WTC11 (cell line): ENCODE data around the gene FUT8. TPM values are rescaled to one million over a fixed set of nuclear protein-coding genes. Genes with fewer than 3 reads are reported as not detected.

ENCODE experiments used
- ATAC-seq: fragments of 200-7000 bp; cut with Tn5 transposase; 2 replicates; pipeline ENCODE4 v1.10.0; 2021; ENCODE audit warnings: mild to moderate bottlenecking, moderate library complexity
- CTCF ChIA-PET: fragments of 300-600 bp; sonication (Branson Sonifier 250); formaldehyde crosslinking; loops from one replicate; lab custom pipeline; 2021; ENCODE audit warnings: antibody characterized with exemption; lab: Charles Lee
- POLR2A ChIA-PET: fragments of 350-600 bp; sonication (Branson Sonifier 250); formaldehyde crosslinking; loops from one replicate; lab custom pipeline; 2021; ENCODE audit warnings: antibody characterized with exemption; lab: Charles Lee
- DNase-seq: peaks from one replicate; pipeline ENCODE4 v3.0.0; 2021; ENCODE audit warnings: low spot score
- H3K27ac Mint-ChIP-seq: 2 replicates; pipeline ENCODE4 v1.8.0; 2021; ENCODE audit warnings: mixed read lengths
- H3K27me3 Mint-ChIP-seq: 2 replicates; pipeline ENCODE4 v1.8.0; 2021; ENCODE audit warnings: low read depth, mild to moderate bottlenecking, moderate library complexity, mixed read lengths
- H3K36me3 Mint-ChIP-seq: 2 replicates; pipeline ENCODE4 v1.8.0; 2021; ENCODE audit warnings: mixed read lengths
- H3K4me1 Mint-ChIP-seq: 2 replicates; pipeline ENCODE4 v1.8.0; 2022; ENCODE audit warnings: mixed read lengths
- H3K4me3 Mint-ChIP-seq: 2 replicates; pipeline ENCODE4 v1.8.0; 2021; ENCODE audit warnings: mild to moderate bottlenecking, moderate library complexity, mixed read lengths
- H3K9me3 Mint-ChIP-seq: 2 replicates; pipeline ENCODE4 v1.8.0; 2021; ENCODE audit warnings: mixed read lengths
- ATF2 ChIP-seq: sonication (generic); formaldehyde crosslinking; IDR thresholded peaks from 2 replicates; pipeline ENCODE4 v1.8.1; 2022; ENCODE audit warnings: low read depth, missing genetic modification reagents, borderline replicate concordance
- ATF6 ChIP-seq: sonication (generic); formaldehyde crosslinking; IDR thresholded peaks from 2 replicates; pipeline ENCODE4 v1.8.1; 2023; ENCODE audit warnings: mild to moderate bottlenecking, missing genetic modification reagents
- E2F1 ChIP-seq: sonication (generic); formaldehyde crosslinking; IDR thresholded peaks from 2 replicates; pipeline ENCODE4 v1.8.0; 2022; ENCODE audit warnings: mild to moderate bottlenecking, missing genetic modification reagents
- ESRRA ChIP-seq: sonication (generic); formaldehyde crosslinking; IDR thresholded peaks from 2 replicates; pipeline ENCODE4 v1.8.1; 2022; ENCODE audit warnings: mild to moderate bottlenecking, missing genetic modification reagents, borderline replicate concordance
- FOXJ3 ChIP-seq: sonication (generic); formaldehyde crosslinking; IDR thresholded peaks from 2 replicates; pipeline ENCODE4 v1.9.0; 2021; ENCODE audit warnings: missing genetic modification reagents, mild to moderate bottlenecking, borderline replicate concordance
- FOXP4 ChIP-seq: sonication (generic); formaldehyde crosslinking; IDR thresholded peaks from 2 replicates; pipeline ENCODE4 v1.8.0; 2022; ENCODE audit warnings: mild to moderate bottlenecking, missing genetic modification reagents
- GABPB1 ChIP-seq: sonication (generic); formaldehyde crosslinking; IDR thresholded peaks from 2 replicates; pipeline ENCODE4 v1.8.1; 2023; ENCODE audit warnings: mild to moderate bottlenecking, missing genetic modification reagents
- GTF2I ChIP-seq: fragments of 250-450 bp; sonication (Bioruptor Pico); conservative IDR thresholded peaks from 2 replicates; pipeline ENCODE4 v1.4.0; 2021; ENCODE audit warnings: mild to moderate bottlenecking
- HMGXB4 ChIP-seq: sonication (generic); formaldehyde crosslinking; IDR thresholded peaks from 2 replicates; pipeline ENCODE4 v1.8.1; 2023; ENCODE audit warnings: mild to moderate bottlenecking, moderate library complexity, missing genetic modification reagents
- IRF2 ChIP-seq: sonication (generic); formaldehyde crosslinking; IDR thresholded peaks from 2 replicates; pipeline ENCODE4 v1.8.0; 2022; ENCODE audit warnings: low read depth, missing genetic modification reagents, borderline replicate concordance
- JAZF1 ChIP-seq: fragments of 250-450 bp; sonication (Bioruptor Pico); IDR thresholded peaks from 2 replicates; pipeline ENCODE4 v1.9.0; 2021; ENCODE audit warnings: moderate library complexity, mild to moderate bottlenecking, inconsistent platforms
- JUN ChIP-seq: sonication (generic); formaldehyde crosslinking; IDR thresholded peaks from 2 replicates; pipeline ENCODE4 v1.8.0; 2023; ENCODE audit warnings: mild to moderate bottlenecking, missing genetic modification reagents
- MLX ChIP-seq: sonication (generic); formaldehyde crosslinking; IDR thresholded peaks from 2 replicates; pipeline ENCODE4 v1.8.1; 2023; ENCODE audit warnings: mild to moderate bottlenecking, missing genetic modification reagents, moderate library complexity
- MYBL2 ChIP-seq: sonication (generic); formaldehyde crosslinking; IDR thresholded peaks from 2 replicates; pipeline ENCODE4 v1.8.1; 2023; ENCODE audit warnings: mild to moderate bottlenecking, moderate library complexity, missing genetic modification reagents
- OVOL2 ChIP-seq: fragments of 250-450 bp; sonication (Bioruptor Pico); IDR thresholded peaks from 2 replicates; pipeline ENCODE4 v1.9.0; 2021; ENCODE audit warnings: mild to moderate bottlenecking, borderline replicate concordance
- TCF7 ChIP-seq: sonication (generic); formaldehyde crosslinking; IDR thresholded peaks from 2 replicates; pipeline ENCODE4 v1.8.0; 2022; ENCODE audit warnings: mild to moderate bottlenecking, low read depth, missing genetic modification reagents, moderate library complexity
- TEAD1 ChIP-seq: sonication (generic); formaldehyde crosslinking; IDR thresholded peaks from 2 replicates; pipeline ENCODE4 v1.8.0; 2022; ENCODE audit warnings: mild to moderate bottlenecking, missing genetic modification reagents
- ZNF232 ChIP-seq: sonication (generic); formaldehyde crosslinking; IDR thresholded peaks from 2 replicates; pipeline ENCODE4 v1.8.0; 2022; ENCODE audit warnings: mild to moderate bottlenecking, missing genetic modification reagents
- ZSCAN18 ChIP-seq: fragments of 250-450 bp; sonication (Bioruptor Pico); IDR thresholded peaks from 2 replicates; pipeline ENCODE4 v2.1.2; 2022; ENCODE audit warnings: mild to moderate bottlenecking, moderate library complexity
- total RNA-seq: library from RNA; stranded (reverse); gene quantifications from 3 replicates; pipeline ENCODE4 v1.2.3, GENCODE V29; 2021

Gene FUT8
- total RNA-seq, 1 experiment from 2014 or later: 37.9 TPM

GRCh38 chr14:65639216-65639615 lies 226.7 kb downstream of the FUT8 start:
- Mint-ChIP-seq H3K4me1 (peaks cover 3% of the 10 kb centered on the region; the same call in 1 of the 2 replicates), H3K36me3 (peaks cover 21% of the 10 kb centered on the region), H3K9me3 (peaks cover 26% of the 10 kb centered on the region), H3K27ac (no peak overlapping the region), H3K27me3 (no peaks in the 10 kb centered on the region), H3K4me3 (no peak overlapping the region)
- CTCF ChIA-PET: interaction anchor here (0.6 kb wide), 1 partner anchor 1932 kb away, joined by 3 read pairs; no protein-coding TSS in a partner anchor
- DNase-seq (no peak), ATAC-seq (no peak)
- TF ChIP-seq ESRRA (CRISPR knock-in tag) (no peak), JUN (no peak), IRF2 (CRISPR knock-in tag) (no peak), TEAD1 (no peak), ZSCAN18 (CRISPR knock-in tag) (no peak), TCF7 (no peak), ATF6 (CRISPR knock-in tag) (no peak), E2F1 (no peak), MYBL2 (CRISPR knock-in tag) (no peak), JAZF1 (CRISPR knock-in tag) (no peak), MLX (CRISPR knock-in tag) (no peak), HMGXB4 (CRISPR knock-in tag) (no peak), FOXJ3 (CRISPR knock-in tag) (no peak), FOXP4 (no peak), GABPB1 (CRISPR knock-in tag) (no peak), OVOL2 (CRISPR knock-in tag) (no peak), ZNF232 (CRISPR knock-in tag) (no peak), ATF2 (CRISPR knock-in tag) (no peak), GTF2I (CRISPR knock-in tag) (no peak)
- POLR2A ChIA-PET: no interaction called here
